GM12891 (cell line): Measurements from ENCODE around the gene SMYD3.
"Not testable (repeated sequence)": the region's sequence is repeated elsewhere in the genome, so short reads cannot be mapped to it uniquely, and the experiment has no call there.

Experiments used
- DNase-seq: peaks from one replicate; pipeline ENCODE4 v3.0.0; 2011; ENCODE audit warnings: low spot score; ENCODE audit not compliant: insufficient read length
- FAIRE-seq: peaks from 2 replicates; lab custom pipeline; 2011; peaks lifted over from hg19 to GRCh38; lab: Jason Lieb, UNC
- PAX5 ChIP-seq: IDR thresholded peaks from 2 replicates; pipeline ENCODE4 v1.6.1; 2011; ENCODE audit warnings: low read length, moderate library complexity, mild to moderate bottlenecking; ENCODE audit not compliant: insufficient read depth, severe bottlenecking
- POLR2A ChIP-seq: IDR thresholded peaks from 2 replicates; pipeline ENCODE4 v1.6.1; 2011; ENCODE audit warnings: low read depth, low read length, control low read depth
- POLR2AphosphoS5 ChIP-seq: IDR thresholded peaks from 2 replicates; pipeline ENCODE4 v1.6.1; 2011; ENCODE audit warnings: low read depth, low read length, control low read depth
- POU2F2 ChIP-seq: IDR thresholded peaks from 2 replicates; pipeline ENCODE4 v1.6.1; 2011; ENCODE audit warnings: low read depth, mild to moderate bottlenecking, control low read depth, low read length, moderate library complexity
- SPI1 ChIP-seq: IDR thresholded peaks from 2 replicates; pipeline ENCODE4 v1.6.1; 2011; ENCODE audit warnings: low read depth, low read length, control low read depth
- TAF1 ChIP-seq: IDR thresholded peaks from 2 replicates; pipeline ENCODE4 v1.6.1; 2011; ENCODE audit warnings: low read depth, low read length, control low read depth

The SMYD3 gene

GRCh38 chr1:246080031-246080430 lies 427.0 kb downstream of the SMYD3 start:
- DNase-seq: no peak
- FAIRE-seq: no peak
- TF ChIP-seq POLR2A (no peak), SPI1 (no peak), POLR2AphosphoS5 (no peak), TAF1 (no peak), POU2F2 (no peak), PAX5 (no peak)

GRCh38 chr1:246078888-246079252 lies 428.2 kb downstream of the SMYD3 start:
- no peak for DNase-seq
- no peak for FAIRE-seq
- TF ChIP-seq POLR2A: no peak
- TF ChIP-seq POLR2AphosphoS5: no peak
- no peak for TF ChIP-seq TAF1

GRCh38 chr1:246078126-246078887 lies 428.8 kb downstream of the SMYD3 start:
- no peak for FAIRE-seq
- no peak for DNase-seq
- TF ChIP-seq POLR2A (no peak), POLR2AphosphoS5 (no peak), POU2F2 (no peak), PAX5 (no peak), SPI1 (no peak)

GRCh38 chr1:246077476-246077875 lies 429.6 kb downstream of the SMYD3 start:
- DNase-seq (no peak), FAIRE-seq (no peak)
- TF ChIP-seq PAX5 (no peak), POU2F2 (no peak), TAF1 (no peak), POLR2A (no peak), POLR2AphosphoS5 (no peak), SPI1 (no peak)

GRCh38 chr1:246074421-246074820 lies 432.7 kb downstream of the SMYD3 start:
- TF ChIP-seq PAX5: no peak
- no peak for TF ChIP-seq POLR2A
- no peak for TF ChIP-seq TAF1
- no peak for TF ChIP-seq POLR2AphosphoS5
- TF ChIP-seq SPI1: no peak
- no peak for TF ChIP-seq POU2F2
- FAIRE-seq (no peak), DNase-seq (no peak)

GRCh38 chr1:246072456-246072955 lies 434.6 kb downstream of the SMYD3 start:
- no peak for TF ChIP-seq TAF1
- TF ChIP-seq POLR2AphosphoS5: no peak
- no peak for TF ChIP-seq POU2F2
- no peak for TF ChIP-seq PAX5
- no peak for TF ChIP-seq SPI1
- no peak for TF ChIP-seq POLR2A
- DNase-seq (no peak), FAIRE-seq (no peak)

GRCh38 chr1:246071981-246072380 lies 435.1 kb downstream of the SMYD3 start:
- peak; percentile 35 for FAIRE-seq
- DNase-seq: not testable (repeated sequence)

- not testable (repeated sequence) for DNase-seq, FAIRE-seq
Measured at GRCh38 chr1:246071561-246071960, 435.5 kb downstream of the SMYD3 start.

- no peak for TF ChIP-seq SPI1
- TF ChIP-seq POU2F2: no peak
- TF ChIP-seq PAX5: no peak
- no peak for TF ChIP-seq POLR2AphosphoS5
- TF ChIP-seq TAF1: no peak
- TF ChIP-seq POLR2A: no peak
- DNase-seq (no peak), FAIRE-seq (no peak)
Measured at GRCh38 chr1:246069581-246069980, 437.5 kb downstream of the SMYD3 start.

- FAIRE-seq: no peak
- TF ChIP-seq POLR2A: no peak
- TF ChIP-seq TAF1: no peak
- no peak for TF ChIP-seq PAX5
- no peak for TF ChIP-seq POLR2AphosphoS5
- TF ChIP-seq POU2F2: no peak
- no peak for TF ChIP-seq SPI1
- DNase-seq: no peak
Measured at GRCh38 chr1:246068619-246069509, 438.2 kb downstream of the SMYD3 start.
